HuH-7 (cell line): ENCODE measurements around the gene AMBP.
"Not testable (repeated sequence)": the region's sequence is repeated elsewhere in the genome, so short reads cannot be mapped to it uniquely, and the experiment has no call there.

ENCODE experiments used
- DNase-seq: peaks from one replicate; pipeline ENCODE4 v3.0.0; 2011; ENCODE audit warnings: low spot score

The AMBP gene

GRCh38 chr9:114091711-114092110 lies 13.6 kb upstream of the AMBP start:
- DNase-seq, result no peak

GRCh38 chr9:114090798-114091197 lies 12.7 kb upstream of the AMBP start:
- DNase-seq, result no peak

GRCh38 chr9:114089206-114089840 lies 11.2 kb upstream of the AMBP start:
- no peak for DNase-seq

GRCh38 chr9:114088571-114089170 lies 10.6 kb upstream of the AMBP start:
- DNase-seq, result no peak

- DNase-seq, result no peak
These were observed 9.6 kb upstream of the AMBP start for GRCh38 chr9:114087721-114088120.

GRCh38 chr9:114086607-114087006 lies 8.5 kb upstream of the AMBP start:
- DNase-seq, result no peak

- DNase-seq, result no peak
These were observed 7.9 kb upstream of the AMBP start for GRCh38 chr9:114086009-114086408.

- no peak for DNase-seq
These were observed 7.3 kb upstream of the AMBP start for GRCh38 chr9:114085387-114085789.

- no peak for DNase-seq
These were observed 6.4 kb upstream of the AMBP start for GRCh38 chr9:114084282-114085073.

GRCh38 chr9:114083666-114084065 lies 5.6 kb upstream of the AMBP start:
- no peak for DNase-seq

GRCh38 chr9:114082763-114083412 lies 4.8 kb upstream of the AMBP start:
- DNase-seq, result not testable (repeated sequence)

GRCh38 chr9:114082017-114082762 lies 4.1 kb upstream of the AMBP start:
- DNase-seq, result peak; percentile 82

- no peak for DNase-seq
These were observed 3.4 kb upstream of the AMBP start for GRCh38 chr9:114081441-114082016.

- peak; percentile 78 for DNase-seq
These were observed 2.8 kb upstream of the AMBP start for GRCh38 chr9:114080773-114081440.

GRCh38 chr9:114080195-114080772 lies 2.2 kb upstream of the AMBP start:
- DNase-seq, result no peak

- no peak for DNase-seq
These were observed 669 bp upstream of the AMBP start for GRCh38 chr9:114078781-114079156.

- DNase-seq, result no peak
These were observed 800 bp downstream of the AMBP start for GRCh38 chr9:114077162-114077837.

GRCh38 chr9:114076237-114077161 lies 1.6 kb downstream of the AMBP start:
- peak; percentile 58 for DNase-seq

GRCh38 chr9:114075602-114076001 lies 2.5 kb downstream of the AMBP start:
- no peak for DNase-seq
